Keratinocyte (primary cell): ENCODE measurements around the gene TMEM30A. TPM values are rescaled to one million over a fixed set of nuclear protein-coding genes. Genes with fewer than 3 reads are reported as not detected.

Experiments used
- DNase-seq: peaks from one replicate; pipeline ENCODE4 v3.0.0-alpha.2; 2011; ENCODE audit warnings: low read depth, missing footprints, low spot score
- FAIRE-seq: peaks from 2 replicates; lab custom pipeline; 2011; peaks lifted over from hg19 to GRCh38; lab: Jason Lieb, UNC
- H2AFZ ChIP-seq: 2 replicates; pipeline ENCODE4 v1.6.0; 2012; ENCODE audit warnings: low read length, control low read depth, inconsistent platforms; ENCODE audit not compliant: control insufficient read depth
- H3K27ac ChIP-seq: 2 replicates; pipeline ENCODE4 v1.5.1; 2011; ENCODE audit warnings: low read length; ENCODE audit not compliant: control insufficient read depth, insufficient read depth
- H3K27me3 ChIP-seq: 3 replicates; pipeline ENCODE4 v1.6.0; 2011; ENCODE audit warnings: low read length; ENCODE audit not compliant: control insufficient read depth, insufficient read depth; ENCODE audit errors: extremely low read depth
- H3K36me3 ChIP-seq, 2 experiments: 2 replicates in 1 of 2; 3 replicates in 1 of 2; pipeline ENCODE4 v1.5.1; 2011; ENCODE audit warnings: low read length in 2 of 2, mild to moderate bottlenecking in 1 of 2; ENCODE audit not compliant: control insufficient read depth in 2 of 2, insufficient read depth in 2 of 2; ENCODE audit errors: extremely low read depth in 1 of 2
- H3K4me1 ChIP-seq: 3 replicates; pipeline ENCODE4 v1.5.1; 2011; ENCODE audit warnings: low read length; ENCODE audit not compliant: control insufficient read depth, insufficient read depth; ENCODE audit errors: extremely low read depth
- H3K4me2 ChIP-seq: 3 replicates; pipeline ENCODE4 v1.6.0; 2011; ENCODE audit warnings: low read depth, low read length; ENCODE audit not compliant: control insufficient read depth, insufficient read depth; ENCODE audit errors: extremely low read depth
- H3K4me3 ChIP-seq, 3 experiments: fragments of 200-600 bp in 1 of 3; sonication (generic) in 1 of 3; 2 replicates in 2 of 3; 3 replicates in 1 of 3; pipeline ENCODE4 v1.5.1; 2011 to 2016; ENCODE audit warnings: low read length in 3 of 3, mild to moderate bottlenecking in 3 of 3, control low read depth in 2 of 3, inconsistent platforms in 1 of 3, low read depth in 1 of 3, mixed read lengths in 1 of 3, mixed run types in 1 of 3, moderate library complexity in 1 of 3; ENCODE audit not compliant: control insufficient read depth in 2 of 3, insufficient read depth in 2 of 3; ENCODE audit errors: extremely low read depth in 1 of 3
- H3K79me2 ChIP-seq: 2 replicates; pipeline ENCODE4 v1.6.0; 2012; ENCODE audit warnings: low read length; ENCODE audit not compliant: control insufficient read depth, insufficient read depth
- H3K9ac ChIP-seq: 3 replicates; pipeline ENCODE4 v1.6.0; 2011; ENCODE audit warnings: low read length; ENCODE audit not compliant: control insufficient read depth, insufficient read depth; ENCODE audit errors: extremely low read depth
- H3K9me1 ChIP-seq: 3 replicates; pipeline ENCODE4 v1.6.0; 2011; ENCODE audit warnings: low read length; ENCODE audit not compliant: control insufficient read depth, insufficient read depth; ENCODE audit errors: extremely low read depth
- H3K9me3 ChIP-seq: 2 replicates; pipeline ENCODE4 v1.5.1; 2012; ENCODE audit warnings: low read depth, low read length; ENCODE audit not compliant: control insufficient read depth
- H4K20me1 ChIP-seq: 3 replicates; pipeline ENCODE4 v1.6.0; 2011; ENCODE audit warnings: low read length; ENCODE audit not compliant: control insufficient read depth, insufficient read depth; ENCODE audit errors: extremely low read depth
- EZH2 ChIP-seq: IDR thresholded peaks from one replicate; pipeline ENCODE4 v1.6.1; 2012; ENCODE audit warnings: inconsistent platforms, mild to moderate bottlenecking, low read length, moderate library complexity
- dilution Hi-C: fragments of 300-500 bp; cut with MboI; formaldehyde crosslinking; loops from one replicate; pipeline ENCODE4 v1.7.0; 2020; ENCODE audit warnings: low sequenced_read_pairs; ENCODE audit not compliant: extremely low pct_ligation_motif_present
- polyA plus RNA-seq, 5 experiments: library from polyadenylated mRNA; depleted of rRNA in 3 of 5; stranded (reverse) in 3 of 5; stranded (forward) in 1 of 5; unstranded in 1 of 5; fragments of >200 nt; gene quantifications; 1 replicate in 1 of 5; 2 replicates in 3 of 5; 3 replicates in 1 of 5; pipeline versions ENCODE4 v1.2.1 to v1.2.3, GENCODE V29; 2011 to 2012; ENCODE audit warnings: missing spikeins in 2 of 5, low read depth in 1 of 5, low replicate concordance in 1 of 5
- TF ChIP-seq, protein P1 (sequence below), 3 experiments: IDR thresholded peaks in 1 of 3; conservative IDR thresholded peaks in 1 of 3; optimal IDR thresholded peaks in 1 of 3; 2 replicates in 2 of 3; 3 replicates in 1 of 3; pipeline versions ENCODE3 to v1.5.1; 2011; ENCODE audit warnings: low read length in 3 of 3, mild to moderate bottlenecking in 3 of 3, moderate library complexity in 2 of 3, control low read depth in 1 of 3, inconsistent platforms in 1 of 3; ENCODE audit not compliant: insufficient read depth in 2 of 3; ENCODE audit errors: extremely low read depth in 1 of 3

The TMEM30A gene
- polyA plus RNA-seq, 1 donor (not counting 4 experiments of a cell fraction or from before 2014, with no cell fraction given): 50.2 TPM

DNA sequence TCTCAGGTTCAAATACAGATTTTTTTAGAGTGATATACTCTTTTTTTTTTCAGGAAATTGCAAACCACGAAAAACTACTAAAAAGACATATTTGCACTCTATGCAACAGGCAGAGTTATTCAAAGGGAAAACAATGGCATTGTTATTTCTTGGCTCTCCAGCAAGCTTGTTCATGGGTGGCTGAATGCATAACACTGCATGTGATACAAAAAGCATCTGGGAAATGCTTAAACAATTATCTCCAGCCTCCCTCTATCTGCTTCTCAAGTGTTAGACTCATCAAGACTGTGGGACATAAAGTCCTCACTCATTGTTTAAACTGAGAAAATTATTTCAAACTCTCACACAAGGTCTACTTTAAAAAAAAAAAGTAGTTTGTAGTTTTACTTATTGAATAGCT is 71.5 kb downstream of the TMEM30A start:
- Histone ChIP-seq H2AFZ (no peak overlapping the region), H3K36me3 (no peaks in the 10 kb centered on the region), H3K27ac (no peak overlapping the region), H4K20me1 (no peaks in the 10 kb centered on the region), H3K79me2 (no peaks in the 10 kb centered on the region), H3K27me3 (no peaks in the 10 kb centered on the region), H3K4me2 (no peak overlapping the region), H3K9me3 (no peaks in the 10 kb centered on the region), H3K9ac (no peak overlapping the region), H3K9me1 (no peaks in the 10 kb centered on the region), H3K4me3 (no peak overlapping the region), H3K4me1 (peaks cover 14% of the 10 kb centered on the region)
- dilution Hi-C loops: no loop called here
- FAIRE-seq (no peak), DNase-seq (no peak)
- TF ChIP-seq EZH2: no peak
- TF ChIP-seq, protein P1, sequence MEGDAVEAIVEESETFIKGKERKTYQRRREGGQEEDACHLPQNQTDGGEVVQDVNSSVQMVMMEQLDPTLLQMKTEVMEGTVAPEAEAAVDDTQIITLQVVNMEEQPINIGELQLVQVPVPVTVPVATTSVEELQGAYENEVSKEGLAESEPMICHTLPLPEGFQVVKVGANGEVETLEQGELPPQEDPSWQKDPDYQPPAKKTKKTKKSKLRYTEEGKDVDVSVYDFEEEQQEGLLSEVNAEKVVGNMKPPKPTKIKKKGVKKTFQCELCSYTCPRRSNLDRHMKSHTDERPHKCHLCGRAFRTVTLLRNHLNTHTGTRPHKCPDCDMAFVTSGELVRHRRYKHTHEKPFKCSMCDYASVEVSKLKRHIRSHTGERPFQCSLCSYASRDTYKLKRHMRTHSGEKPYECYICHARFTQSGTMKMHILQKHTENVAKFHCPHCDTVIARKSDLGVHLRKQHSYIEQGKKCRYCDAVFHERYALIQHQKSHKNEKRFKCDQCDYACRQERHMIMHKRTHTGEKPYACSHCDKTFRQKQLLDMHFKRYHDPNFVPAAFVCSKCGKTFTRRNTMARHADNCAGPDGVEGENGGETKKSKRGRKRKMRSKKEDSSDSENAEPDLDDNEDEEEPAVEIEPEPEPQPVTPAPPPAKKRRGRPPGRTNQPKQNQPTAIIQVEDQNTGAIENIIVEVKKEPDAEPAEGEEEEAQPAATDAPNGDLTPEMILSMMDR (optimal IDR thresholded peaks at IDR 0.05 in 1 of 3, IDR thresholded peaks at IDR 0.05 in 1 of 3, conservative IDR thresholded peaks at IDR 0.05 in 1 of 3; ENCODE audit: extremely low read depth in 1 of 3, insufficient read depth in 2 of 3, low read length in 3 of 3): no peak

DNA sequence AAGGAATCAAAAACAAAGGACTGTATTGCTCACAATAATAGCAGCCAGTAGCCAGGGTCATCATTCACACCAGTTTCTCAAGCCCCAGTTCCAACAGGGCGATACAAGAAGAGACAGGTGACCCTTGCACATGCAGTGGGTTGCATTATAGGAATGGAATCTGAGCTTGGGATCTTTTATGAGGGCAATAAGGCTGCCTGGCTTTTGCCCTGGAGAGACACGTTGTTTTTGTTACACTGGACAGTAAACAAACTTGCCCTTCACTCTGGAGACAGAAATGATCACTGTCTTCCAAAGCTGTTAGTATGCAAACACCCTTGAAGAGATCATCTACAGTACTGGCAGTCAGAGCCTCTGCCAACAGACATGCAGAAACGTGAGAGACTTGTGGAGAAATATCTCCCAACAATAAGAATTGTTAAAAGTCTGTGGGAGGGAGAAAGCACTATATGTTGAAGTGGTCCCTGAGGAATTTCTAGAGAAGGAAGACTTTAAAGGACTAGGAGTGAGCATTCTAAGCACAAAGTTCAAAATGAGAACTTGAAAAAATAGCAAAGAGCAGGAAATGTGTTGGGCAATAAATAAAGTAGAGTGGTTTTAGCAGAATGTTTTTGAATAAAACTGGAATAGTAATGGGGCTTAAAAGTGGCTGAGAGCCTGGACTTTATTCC is 72.5 kb downstream of the TMEM30A start:
- Histone ChIP-seq H3K9ac (no peak overlapping the region), H3K4me2 (no peak overlapping the region), H3K79me2 (no peaks in the 10 kb centered on the region), H3K4me1 (peaks cover 14% of the 10 kb centered on the region), H3K4me3 (no peak overlapping the region), H3K9me3 (no peaks in the 10 kb centered on the region), H3K27ac (no peak overlapping the region), H3K36me3 (no peaks in the 10 kb centered on the region), H3K27me3 (no peaks in the 10 kb centered on the region), H3K9me1 (no peaks in the 10 kb centered on the region), H2AFZ (no peak overlapping the region), H4K20me1 (no peaks in the 10 kb centered on the region)
- DNase-seq: no peak
- dilution Hi-C loops: no loop called here
- FAIRE-seq: no peak
- TF ChIP-seq, protein P1 (optimal IDR thresholded peaks at IDR 0.05 in 1 of 3, IDR thresholded peaks at IDR 0.05 in 1 of 3, conservative IDR thresholded peaks at IDR 0.05 in 1 of 3; ENCODE audit: extremely low read depth in 1 of 3, insufficient read depth in 2 of 3, low read length in 3 of 3): no peak
- TF ChIP-seq EZH2: no peak
